ENCODE measurements around the gene CAP2.

CAP2 gene, protein sequence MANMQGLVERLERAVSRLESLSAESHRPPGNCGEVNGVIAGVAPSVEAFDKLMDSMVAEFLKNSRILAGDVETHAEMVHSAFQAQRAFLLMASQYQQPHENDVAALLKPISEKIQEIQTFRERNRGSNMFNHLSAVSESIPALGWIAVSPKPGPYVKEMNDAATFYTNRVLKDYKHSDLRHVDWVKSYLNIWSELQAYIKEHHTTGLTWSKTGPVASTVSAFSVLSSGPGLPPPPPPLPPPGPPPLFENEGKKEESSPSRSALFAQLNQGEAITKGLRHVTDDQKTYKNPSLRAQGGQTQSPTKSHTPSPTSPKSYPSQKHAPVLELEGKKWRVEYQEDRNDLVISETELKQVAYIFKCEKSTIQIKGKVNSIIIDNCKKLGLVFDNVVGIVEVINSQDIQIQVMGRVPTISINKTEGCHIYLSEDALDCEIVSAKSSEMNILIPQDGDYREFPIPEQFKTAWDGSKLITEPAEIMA

DNA sequence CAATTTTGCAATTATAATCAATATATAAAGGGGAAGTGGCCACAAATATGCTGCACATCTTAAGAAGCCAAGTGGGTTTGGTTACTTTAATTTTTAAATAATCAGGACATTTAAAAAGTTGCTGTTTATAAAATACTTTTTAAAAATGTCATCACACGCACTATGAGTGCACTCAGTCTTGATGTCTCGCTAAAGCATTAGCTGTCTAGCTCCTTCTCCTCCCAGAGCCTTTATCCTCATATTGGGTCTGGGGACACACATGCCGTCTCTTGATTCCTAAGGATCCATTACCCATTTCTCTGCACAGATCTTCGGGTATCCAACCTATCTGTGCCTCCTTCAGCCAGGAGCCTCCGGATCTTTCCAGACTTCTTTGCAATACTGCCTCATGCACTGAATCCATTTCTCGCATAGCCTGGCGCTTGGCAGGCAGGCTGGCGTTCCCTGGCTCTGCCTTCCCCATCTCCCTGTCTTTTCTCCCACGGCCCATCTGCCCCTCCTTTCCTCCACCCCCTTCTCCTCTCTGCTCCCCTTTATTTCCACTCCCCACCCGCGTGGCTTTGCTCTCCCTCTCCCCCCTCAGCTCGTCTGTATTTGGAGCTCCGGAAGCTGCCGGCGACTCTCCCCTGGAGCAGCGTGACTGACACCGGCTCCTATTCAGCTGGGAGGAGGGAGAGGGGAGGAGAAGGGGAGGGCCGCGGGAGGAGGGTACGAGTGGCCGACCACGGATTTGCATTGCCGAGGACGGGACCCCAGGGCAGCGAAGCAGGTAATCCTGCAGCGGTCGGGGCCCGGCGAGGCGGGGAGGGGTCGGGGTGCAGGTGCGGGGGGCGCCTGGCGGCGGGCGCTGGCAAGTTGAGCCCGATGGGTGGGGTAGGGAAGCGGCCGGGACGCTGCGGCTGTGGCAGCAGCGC lies at the start of gene CAP2:
TSS of gene CAP2 (plus strand) at position 618 of the 914 bp plus-strand sequence. CDS start 27,961 bp downstream, outside the sequence.
- DNase-seq: no peak

DNA sequence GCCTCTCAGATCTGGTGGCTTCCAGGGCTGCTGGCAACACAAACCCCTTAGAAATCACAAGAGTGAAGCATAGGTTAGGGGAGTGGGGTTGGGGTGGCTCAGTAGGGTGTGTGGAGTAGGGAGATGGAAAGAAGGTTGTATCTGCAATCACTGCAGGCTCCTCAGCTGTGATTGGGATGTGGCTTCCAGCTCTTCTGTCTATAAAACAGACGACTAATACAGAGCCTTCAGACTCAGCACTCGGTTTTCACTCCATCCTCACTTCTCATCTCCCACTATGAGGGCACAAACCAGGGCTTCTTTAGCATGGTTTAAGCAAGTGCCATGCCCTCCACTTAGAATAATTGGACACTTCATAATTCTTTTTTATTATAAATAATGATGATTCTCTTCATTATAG lies 46.4 kb upstream of the CAP2 start:
- DNase-seq: no peak

DNA sequence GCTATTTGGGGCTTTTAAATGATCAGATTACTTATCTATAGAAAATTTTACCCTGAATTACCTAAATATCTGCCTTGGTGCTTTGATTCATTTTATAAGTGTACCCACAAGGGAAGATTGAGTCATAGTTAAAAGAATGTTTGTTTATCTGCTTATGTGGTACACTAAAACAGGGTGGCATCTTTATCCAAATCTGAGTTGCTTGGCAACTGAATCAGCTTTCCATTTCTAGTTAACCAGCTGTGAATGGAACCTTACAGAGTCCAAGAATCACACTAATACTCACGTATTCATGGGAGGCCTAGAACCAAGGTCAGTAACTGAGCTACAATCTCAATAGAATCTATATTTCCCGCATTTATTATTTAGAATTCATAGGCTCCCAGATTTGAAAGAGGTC lies 44.0 kb upstream of the CAP2 start:
- DNase-seq: no peak

DNA sequence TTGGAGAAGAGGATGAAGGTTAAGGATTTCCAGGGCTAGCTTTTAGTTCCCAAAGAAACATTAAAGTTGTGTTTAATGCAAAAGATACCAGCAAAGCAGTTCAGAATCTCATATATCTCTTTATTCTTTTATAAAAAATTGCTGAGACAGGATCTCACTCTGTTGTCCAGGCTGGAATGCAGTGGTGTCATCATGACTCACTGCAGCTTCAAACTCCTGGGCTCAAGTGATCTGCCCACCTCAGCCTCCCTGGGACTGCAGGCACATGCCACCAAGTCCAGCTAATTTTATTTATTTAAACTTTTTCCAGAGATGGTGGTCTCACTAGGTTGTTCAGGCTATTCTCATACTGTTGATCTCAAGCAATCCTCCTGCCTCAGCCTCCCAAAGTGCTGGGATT lies 41.1 kb upstream of the CAP2 start:
- no peak for DNase-seq

DNA sequence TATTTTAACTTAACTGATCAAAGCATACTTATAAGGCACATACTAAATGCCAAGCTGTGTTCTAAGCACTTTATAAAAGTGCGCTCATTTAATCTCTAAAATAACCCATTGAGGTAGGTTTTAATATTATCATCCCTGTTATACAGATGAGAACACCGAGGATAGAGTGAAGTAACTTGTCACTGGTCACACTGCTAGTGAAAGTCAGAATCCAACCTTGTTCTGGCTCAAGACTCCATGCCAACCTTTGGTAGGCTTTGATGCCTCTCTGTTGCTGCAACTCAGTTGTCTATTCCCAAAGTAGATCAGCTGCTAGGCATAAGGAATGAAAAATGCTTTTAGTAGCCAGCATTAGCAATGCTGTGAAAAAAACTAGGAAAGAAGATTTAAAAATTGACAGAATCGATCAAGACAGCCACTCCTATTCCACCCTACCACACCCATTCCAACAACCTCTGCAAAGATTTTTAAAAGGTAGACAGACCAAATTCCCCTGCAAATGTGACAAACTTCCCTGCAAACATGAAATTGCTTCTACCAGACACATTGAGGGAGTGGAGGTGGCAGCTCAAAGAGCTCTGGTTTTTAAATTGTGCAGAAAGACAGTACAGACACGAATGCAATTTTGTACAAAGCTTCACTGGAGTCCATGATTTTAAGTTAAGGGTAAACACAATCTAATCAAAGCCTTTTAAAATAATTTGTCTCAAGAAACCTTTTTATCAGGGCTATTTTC lies 39.8 kb upstream of the CAP2 start:
- DNase-seq: no peak

DNA sequence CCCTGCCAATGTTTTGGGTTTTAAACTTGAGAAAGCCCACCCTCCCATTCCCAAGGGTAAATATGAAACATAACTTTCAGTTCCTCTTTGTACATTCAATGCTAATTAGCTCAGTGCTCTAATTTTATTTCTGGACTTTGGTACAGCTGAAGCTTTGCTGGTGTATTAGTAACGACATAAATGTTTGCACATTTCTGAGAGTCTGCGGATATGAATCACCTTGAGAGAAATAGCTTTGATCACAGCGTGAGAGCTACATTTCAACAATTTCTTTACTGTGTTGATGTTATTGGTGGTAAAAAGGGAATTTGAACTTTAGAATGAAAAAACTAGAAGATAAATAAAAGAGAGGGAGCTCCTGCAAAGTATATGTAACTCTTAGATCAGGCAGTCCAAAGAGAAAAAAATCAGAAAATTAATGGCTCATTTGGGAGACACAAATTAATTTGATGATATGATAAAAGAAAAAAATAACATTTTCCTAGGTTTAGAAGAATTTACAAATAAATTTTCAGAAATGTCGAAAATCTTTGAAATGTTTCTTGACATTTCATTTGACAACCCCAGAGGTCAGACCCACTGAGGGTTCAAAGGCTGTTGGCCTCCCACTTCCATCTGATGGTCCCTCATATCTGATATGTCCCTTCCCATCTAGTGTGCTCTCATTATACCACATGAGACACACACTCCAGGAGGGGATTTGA lies 38.5 kb upstream of the CAP2 start:
- no peak for DNase-seq

DNA sequence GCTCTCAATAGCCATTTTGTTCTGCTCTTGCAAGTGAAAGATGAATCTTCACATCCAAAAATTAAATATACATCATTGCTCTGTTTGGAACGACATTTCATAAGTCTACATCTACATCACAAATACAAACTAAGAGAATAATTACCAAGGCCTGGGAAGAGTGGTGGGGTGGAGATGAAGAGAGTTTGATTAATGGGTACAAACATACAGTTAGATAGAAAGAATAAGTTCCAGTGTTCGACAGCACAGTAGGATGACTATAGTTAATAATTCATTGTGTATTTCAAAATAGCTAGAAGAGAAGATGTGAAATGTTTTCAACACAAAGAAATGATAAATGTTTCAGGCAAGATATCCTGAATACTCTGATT lies 38.0 kb upstream of the CAP2 start:
- no peak for DNase-seq

DNA sequence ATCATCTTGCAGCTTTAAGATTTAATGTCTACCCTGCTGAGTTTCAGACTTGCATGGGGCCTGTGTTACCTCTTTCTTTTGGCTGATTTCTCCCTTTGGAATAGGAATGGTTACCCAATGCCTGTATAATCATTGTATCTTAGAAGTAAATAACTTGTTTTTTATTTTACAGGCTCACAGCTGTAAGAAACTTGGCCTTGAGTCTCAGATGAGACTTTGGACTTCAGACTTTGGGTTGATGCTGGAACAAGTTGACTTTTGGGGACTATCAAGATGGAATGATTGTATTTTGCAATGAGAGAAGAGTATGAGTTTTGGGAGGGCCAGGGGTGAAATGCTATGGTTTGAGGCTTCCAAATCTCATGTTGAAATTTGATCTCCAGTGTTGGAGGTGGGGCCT lies 34.9 kb upstream of the CAP2 start:
- DNase-seq: no peak

DNA sequence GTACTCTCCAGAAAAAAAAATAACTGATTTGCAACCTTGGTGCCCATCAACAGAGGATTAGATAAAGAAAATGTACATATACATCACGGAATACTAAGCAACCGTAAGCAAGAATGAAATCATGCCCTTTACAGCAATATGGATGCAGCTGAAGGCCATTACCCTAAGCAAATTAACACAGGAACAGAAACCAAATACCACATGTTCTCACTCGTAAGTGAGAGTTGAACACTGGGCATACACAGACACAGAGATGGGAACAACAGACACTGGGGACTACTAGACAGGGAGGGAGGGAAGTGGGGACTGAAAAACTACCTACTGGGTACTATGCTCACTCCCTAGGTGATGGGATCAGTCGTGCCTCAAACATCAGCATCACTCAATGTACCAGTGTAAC lies 32.8 kb upstream of the CAP2 start:
- DNase-seq: no peak

DNA sequence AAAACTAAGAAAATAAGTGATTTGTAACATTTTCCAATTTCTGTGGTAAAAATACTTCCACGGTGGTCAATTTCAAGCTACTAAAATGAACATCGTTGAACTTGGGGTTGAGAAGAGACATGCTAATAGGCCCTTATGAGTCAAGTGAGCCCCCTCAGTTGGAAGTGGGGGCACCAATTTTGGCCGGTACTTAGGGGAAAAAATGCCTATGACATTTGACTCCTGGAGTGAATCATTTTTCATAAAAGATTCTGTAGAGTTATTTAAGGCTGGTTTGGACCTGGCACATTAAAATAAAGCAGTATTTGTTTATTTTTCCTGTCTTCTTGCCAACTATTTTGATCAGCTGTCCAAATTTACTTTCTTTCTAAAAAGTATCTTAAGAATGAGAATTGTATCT lies 32.4 kb upstream of the CAP2 start:
- DNase-seq: no peak

DNA sequence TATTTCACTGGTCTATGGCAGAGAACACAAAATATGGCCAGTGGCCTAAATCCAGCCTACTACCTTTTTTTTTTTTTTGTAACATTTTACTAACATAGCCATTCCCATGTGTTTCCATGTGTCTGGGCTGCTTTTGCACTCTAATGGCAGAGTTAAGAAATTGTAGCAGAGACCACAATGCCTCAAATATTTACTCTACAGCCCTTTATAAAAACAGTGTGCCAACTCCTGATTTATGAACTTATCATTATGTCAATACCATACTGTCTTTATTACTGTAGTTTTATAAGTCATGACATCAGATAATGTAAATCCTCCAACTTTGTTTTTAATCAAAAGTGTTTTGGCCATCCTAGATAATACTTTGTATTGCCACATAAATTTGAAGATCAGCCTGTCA lies 27.4 kb upstream of the CAP2 start:
- no peak for DNase-seq

DNA sequence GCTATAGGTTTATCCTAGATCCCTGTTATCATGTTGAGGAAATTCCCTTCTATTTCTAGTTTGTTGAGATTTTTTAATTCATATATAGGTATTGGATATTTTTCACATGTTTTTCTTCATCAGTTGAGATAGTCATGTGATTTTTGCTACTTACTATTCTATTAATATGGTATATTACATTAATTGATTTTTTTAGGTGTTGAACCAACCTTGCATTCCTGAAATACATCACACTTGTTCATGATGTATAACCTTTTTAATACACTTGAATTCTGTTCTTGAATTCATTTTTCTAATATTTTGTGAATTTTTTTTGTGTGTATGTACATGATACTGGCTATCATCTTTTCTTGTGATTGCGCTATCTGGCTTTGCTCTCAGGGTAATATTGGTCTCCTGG lies 25.5 kb upstream of the CAP2 start:
- DNase-seq: no peak

DNA sequence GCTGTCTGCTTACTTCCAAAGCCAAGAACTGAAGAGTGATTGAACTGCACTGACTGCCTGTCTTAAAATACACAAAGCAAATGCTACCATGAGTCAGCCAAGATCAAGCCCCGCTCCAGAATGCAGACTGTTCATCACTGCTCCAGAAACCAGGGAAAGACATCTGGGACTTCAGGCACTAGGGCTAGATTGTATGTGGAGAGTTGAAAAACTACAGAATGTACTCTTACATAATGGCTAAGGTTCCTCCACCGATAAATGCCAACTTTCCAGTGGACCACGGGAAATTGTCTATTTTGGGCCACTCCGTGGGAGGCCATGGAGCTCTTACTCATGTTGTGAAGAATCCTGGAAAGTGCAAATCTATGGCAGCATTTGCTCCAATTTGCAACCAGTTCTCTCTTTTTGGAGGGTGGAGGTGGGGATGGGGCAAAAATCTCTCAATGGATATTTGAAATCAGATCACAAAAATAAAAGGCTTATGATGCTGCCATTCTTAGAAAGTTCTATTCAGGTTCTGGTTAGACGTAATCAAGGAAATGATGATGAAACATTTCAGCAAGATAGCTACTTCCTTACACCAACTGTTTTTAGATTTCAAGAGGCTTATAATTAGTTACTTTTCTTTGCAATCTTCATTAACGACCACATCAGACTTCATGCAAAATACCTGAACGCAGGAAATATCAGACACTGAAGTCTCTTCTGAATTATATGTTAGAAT lies 11.8 kb upstream of the CAP2 start:
- no peak for DNase-seq

DNA sequence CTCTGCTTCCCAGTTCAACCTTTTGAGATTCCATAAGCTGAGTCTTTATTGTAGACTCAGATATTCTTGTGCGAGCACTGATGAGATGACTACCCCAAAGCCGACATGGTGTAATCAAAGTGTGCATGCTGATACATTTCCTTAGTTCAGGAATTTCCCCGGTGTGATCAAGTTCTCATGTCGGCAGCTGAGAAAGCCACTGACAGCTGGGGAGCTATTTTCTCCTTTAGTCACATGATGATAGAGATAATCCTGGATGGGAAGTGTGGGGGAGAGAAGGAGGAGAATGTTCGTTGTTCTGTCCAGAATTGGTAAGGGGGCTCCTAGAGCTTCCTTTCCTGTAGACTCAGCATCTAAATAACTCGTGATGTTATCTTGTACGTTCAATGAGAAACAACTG lies 7.7 kb upstream of the CAP2 start:
- DNase-seq: no peak

DNA sequence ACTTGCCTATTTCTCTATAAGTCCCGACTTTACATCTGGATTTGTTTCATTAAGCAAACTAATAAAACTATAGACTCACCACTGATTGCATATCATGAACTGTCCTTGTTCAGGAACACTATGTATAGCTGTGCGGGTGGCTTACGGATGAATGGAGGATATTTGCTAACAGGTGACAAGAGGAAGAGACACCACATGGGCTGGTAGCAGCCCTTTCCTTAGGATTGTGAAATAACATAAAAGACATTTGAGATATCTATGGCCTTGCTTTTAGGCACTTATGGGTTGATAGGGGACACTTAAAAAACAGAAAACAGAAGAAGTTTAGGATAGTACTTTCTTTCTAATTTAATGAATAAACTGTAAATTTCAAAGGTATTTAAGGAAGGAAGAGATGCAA lies 5.0 kb upstream of the CAP2 start:
- no peak for DNase-seq

DNA sequence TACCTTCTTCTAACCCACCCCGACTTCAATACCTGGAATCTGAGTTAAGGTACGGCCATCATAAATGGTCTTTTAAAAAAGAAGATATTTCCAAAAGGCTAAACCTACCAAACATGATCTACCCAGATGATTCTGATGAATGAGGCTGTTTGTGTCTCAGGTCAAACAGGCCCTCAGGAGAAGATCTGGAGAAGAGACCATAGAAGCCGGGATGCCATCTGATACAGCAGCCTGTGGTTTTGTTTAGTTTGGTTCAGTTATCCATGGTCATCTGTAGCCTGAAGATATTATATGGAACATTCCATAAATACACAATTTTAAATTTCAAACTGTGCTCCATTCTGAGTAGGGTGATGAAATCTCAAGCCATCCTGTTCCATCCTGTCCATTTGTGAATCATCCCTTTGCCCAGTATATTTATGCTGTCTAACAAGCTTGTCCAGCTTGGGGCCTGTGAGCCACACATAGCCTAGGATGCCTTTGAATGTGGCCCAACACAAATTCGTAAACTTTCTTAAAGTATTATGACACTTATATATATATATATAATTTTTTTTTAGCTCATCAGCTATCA lies 4.0 kb upstream of the CAP2 start:
- no peak for DNase-seq

DNA sequence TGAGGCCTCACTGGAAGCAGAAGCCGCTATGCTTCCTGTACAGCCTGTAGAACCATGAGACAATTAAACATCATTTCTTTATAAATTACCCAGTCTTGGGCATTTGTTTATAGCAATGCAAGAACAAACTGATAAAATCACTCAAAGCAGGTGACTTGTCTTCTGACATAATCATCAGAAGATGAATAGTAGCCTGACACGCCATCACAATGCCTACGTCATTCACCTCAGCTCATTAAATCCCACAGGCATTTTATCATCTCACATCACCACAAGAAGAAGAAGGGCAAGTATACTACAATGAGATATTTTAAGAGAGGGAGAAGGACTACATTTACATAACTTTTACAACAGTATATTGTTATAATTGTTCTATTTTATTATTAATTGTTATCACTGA lies 3.1 kb upstream of the CAP2 start:
- DNase-seq: no peak

DNA sequence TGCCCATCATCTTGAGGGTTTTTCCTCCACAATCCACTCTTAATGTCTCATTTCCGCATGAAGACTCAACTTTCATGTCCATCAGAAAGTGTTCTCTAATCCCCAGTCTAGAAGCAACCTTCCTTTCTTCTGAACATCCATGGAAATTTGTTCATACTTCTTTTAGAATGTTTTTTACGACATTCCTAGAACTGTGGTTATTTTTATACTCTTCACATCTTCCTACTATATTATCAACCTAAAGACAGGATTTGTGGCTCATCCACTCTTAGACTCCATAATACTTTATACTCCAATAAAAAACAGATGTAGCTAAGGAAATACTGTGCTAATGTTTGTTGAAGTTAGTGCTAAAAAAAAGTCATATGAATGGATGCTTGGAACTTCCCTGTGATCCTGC lies 1.4 kb upstream of the CAP2 start:
- no peak for DNase-seq

DNA sequence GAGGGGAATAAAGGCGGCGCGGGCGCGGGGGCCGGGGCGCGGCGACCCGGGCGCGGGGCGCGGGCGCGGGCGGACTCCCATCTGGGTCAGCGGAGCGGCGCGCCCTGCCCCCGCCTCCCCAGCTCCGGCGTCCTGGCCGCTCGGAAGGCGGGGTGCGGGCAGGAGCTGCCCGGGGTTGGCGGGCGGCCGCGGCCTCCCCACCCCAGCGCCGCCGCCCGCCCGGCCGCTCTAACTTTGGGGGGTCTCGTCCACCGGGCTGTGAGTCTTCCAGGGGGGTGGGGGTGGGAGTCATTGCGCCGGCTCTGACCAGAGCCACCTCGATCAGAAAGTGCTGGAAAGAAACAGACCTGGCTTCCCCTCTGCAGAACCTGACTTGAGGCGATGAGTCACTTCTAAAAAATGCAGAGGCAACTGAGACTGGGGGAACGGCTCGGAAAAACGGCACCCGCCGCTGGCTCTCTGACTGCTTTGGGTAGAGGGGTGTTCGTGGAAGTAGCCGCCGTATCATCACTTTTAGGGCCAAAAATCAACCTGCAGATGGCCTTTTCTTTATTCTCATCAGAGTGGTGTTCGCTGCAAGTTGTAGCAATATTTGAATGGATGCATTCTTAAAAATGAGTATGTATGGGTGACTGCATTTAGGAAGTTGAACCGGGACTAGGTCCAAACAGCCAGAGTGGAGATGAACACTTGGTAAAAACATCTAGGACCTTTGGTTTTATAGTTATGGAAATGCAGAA lies 667 bp downstream of the CAP2 start:
- no peak for DNase-seq

DNA sequence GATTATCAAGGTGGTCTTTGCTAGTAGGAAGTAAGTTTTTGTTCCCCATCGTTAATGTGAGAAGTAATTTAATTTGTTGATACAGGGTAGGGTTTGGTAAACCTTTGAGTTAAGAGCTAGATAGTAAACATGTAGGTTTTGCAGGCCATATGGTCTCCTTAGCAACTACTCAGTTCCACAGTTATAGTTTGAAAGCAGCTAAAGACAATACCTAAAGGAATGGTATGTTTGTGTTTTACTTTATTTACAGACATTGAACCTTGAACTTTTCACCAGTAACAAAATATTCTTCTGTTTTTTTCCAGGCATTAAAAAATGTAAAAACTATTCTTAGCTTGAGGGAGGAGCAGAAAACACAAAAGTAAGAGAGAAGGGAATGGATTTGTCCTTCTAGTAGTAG lies 1.7 kb downstream of the CAP2 start:
- no peak for DNase-seq

DNA sequence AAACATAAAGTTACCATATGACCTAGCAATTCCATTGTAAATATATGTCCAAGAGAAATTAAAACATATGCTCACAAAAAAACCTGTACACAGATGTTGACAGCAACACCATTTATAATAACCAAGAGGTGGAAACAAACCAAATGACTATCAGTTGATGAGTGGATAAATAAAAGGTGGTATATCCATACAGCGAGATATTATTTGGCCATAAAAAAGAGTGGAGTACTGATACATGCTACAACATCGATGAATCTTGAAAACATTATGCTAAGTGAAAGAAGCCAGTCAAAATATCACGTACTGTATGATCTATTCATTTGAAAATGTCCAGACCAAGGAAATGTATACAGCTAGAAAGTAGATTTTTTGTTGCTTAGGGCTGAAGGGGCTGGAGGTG lies 2.9 kb downstream of the CAP2 start:
- no peak for DNase-seq

Measured in NCI-H510A treated with DMSO at 0.1 percent for 48 hours (cell line).